Progenitor cell of endocrine pancreas (in vitro differentiated cells): ENCODE measurements around the gene FAM3A. TPM values are rescaled to one million over a fixed set of nuclear protein-coding genes. Genes with fewer than 3 reads are reported as not detected.

ENCODE experiments used
- DNase-seq: peaks from one replicate; pipeline ENCODE4 v3.0.0; 2021; ENCODE audit warnings: low spot score; ENCODE audit not compliant: unreplicated experiment
- H3K27ac Mint-ChIP-seq: 2 replicates; pipeline ENCODE4 v1.8.0; 2021; ENCODE audit warnings: mild to moderate bottlenecking, moderate library complexity, mixed read lengths
- H3K27me3 Mint-ChIP-seq: 2 replicates; pipeline ENCODE4 v1.8.0; 2021; ENCODE audit warnings: mixed read lengths
- H3K36me3 Mint-ChIP-seq: 2 replicates; pipeline ENCODE4 v1.8.0; 2022; ENCODE audit warnings: mixed read lengths; ENCODE audit not compliant: insufficient read depth
- H3K4me1 Mint-ChIP-seq: 2 replicates; pipeline ENCODE4 v1.8.0; 2021; ENCODE audit warnings: low read depth, mixed read lengths
- H3K4me3 Mint-ChIP-seq: 2 replicates; pipeline ENCODE4 v1.8.0; 2021; ENCODE audit warnings: low read depth, mild to moderate bottlenecking, moderate library complexity, mixed read lengths
- H3K9me3 Mint-ChIP-seq: 2 replicates; pipeline ENCODE4 v1.8.0; 2021; ENCODE audit warnings: low read depth, mixed read lengths
- CTCF ChIP-seq: fragments of 200-600 bp; sonication (generic); IDR thresholded peaks from one replicate; pipeline ENCODE4 v1.5.0; 2021; ENCODE audit warnings: antibody characterized with exemption, mild to moderate bottlenecking; ENCODE audit not compliant: unreplicated experiment
- total RNA-seq: library from RNA; stranded (reverse); gene quantifications from 2 replicates; pipeline ENCODE4 v1.2.1, GENCODE V29; 2021

The FAM3A gene
- total RNA-seq, 1 donor from 2014 or later: 34.3 TPM

GRCh38 chrX:154469114-154469513 lies 46.9 kb downstream of the FAM3A start:
- H3K9me3 Mint-ChIP-seq: no peaks in the 10 kb centered on the region
- H3K36me3 Mint-ChIP-seq: peaks cover 4% of the 10 kb centered on the region
- no peak overlapping the region for H3K4me3 Mint-ChIP-seq
- no peak overlapping the region for H3K27ac Mint-ChIP-seq
- TF ChIP-seq CTCF: no peak
- no peak for DNase-seq
- no peaks in the 10 kb centered on the region for H3K27me3 Mint-ChIP-seq
- H3K4me1 Mint-ChIP-seq: no peaks in the 10 kb centered on the region

GRCh38 chrX:154468217-154468616 lies 47.8 kb downstream of the FAM3A start:
- no peak for DNase-seq
- H3K36me3 Mint-ChIP-seq: peaks cover 4% of the 10 kb centered on the region
- H3K4me3 Mint-ChIP-seq: no peak overlapping the region
- H3K27me3 Mint-ChIP-seq: no peaks in the 10 kb centered on the region
- no peak for TF ChIP-seq CTCF
- H3K27ac Mint-ChIP-seq: no peak overlapping the region
- H3K9me3 Mint-ChIP-seq: no peaks in the 10 kb centered on the region
- no peaks in the 10 kb centered on the region for H3K4me1 Mint-ChIP-seq

- H3K4me3 Mint-ChIP-seq: no peak overlapping the region
- no peak for DNase-seq
- no peaks in the 10 kb centered on the region for H3K27me3 Mint-ChIP-seq
- no peak overlapping the region for H3K27ac Mint-ChIP-seq
- TF ChIP-seq CTCF: no peak
- H3K9me3 Mint-ChIP-seq: no peaks in the 10 kb centered on the region
- peaks cover 4% of the 10 kb centered on the region for H3K36me3 Mint-ChIP-seq
- H3K4me1 Mint-ChIP-seq: no peaks in the 10 kb centered on the region
Measured at GRCh38 chrX:154467556-154467955, 48.5 kb downstream of the FAM3A start.

DNA sequence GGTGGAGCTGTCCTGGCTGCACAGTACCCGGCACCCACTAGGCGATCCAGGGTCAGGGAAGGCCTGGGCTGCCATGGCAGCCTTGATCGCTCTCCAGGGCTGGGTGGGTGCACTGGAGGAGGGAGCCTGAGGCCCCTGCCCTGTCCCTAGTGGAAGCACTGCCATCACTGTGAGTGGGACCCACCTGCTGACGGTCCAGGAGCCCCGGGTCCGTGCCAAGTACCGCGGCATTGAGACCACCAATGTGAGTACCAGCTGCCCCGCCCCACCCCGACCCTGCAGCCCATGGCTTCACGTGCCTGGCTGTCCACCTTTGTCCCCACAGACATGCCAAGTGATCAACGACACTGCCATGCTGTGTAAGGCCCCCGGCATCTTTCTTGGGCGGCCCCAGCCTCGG lies 49.1 kb downstream of the FAM3A start:
- H3K36me3 Mint-ChIP-seq: peaks cover 6% of the 10 kb centered on the region
- no peak overlapping the region for H3K27ac Mint-ChIP-seq
- no peak overlapping the region for H3K4me3 Mint-ChIP-seq
- TF ChIP-seq CTCF: no peak
- H3K9me3 Mint-ChIP-seq: no peaks in the 10 kb centered on the region
- H3K27me3 Mint-ChIP-seq: no peaks in the 10 kb centered on the region
- no peak for DNase-seq
- no peaks in the 10 kb centered on the region for H3K4me1 Mint-ChIP-seq

- H3K4me1 Mint-ChIP-seq: no peaks in the 10 kb centered on the region
- no peaks in the 10 kb centered on the region for H3K9me3 Mint-ChIP-seq
- no peak for DNase-seq
- H3K36me3 Mint-ChIP-seq: peaks cover 6% of the 10 kb centered on the region
- H3K27me3 Mint-ChIP-seq: no peaks in the 10 kb centered on the region
- TF ChIP-seq CTCF: no peak
- H3K27ac Mint-ChIP-seq: no peak overlapping the region
- no peak overlapping the region for H3K4me3 Mint-ChIP-seq
Measured at GRCh38 chrX:154466036-154466435, 50.0 kb downstream of the FAM3A start.

GRCh38 chrX:154465601-154466000 lies 50.4 kb downstream of the FAM3A start:
- Mint-ChIP-seq H3K27ac (no peak overlapping the region), H3K36me3 (peaks cover 7% of the 10 kb centered on the region), H3K9me3 (no peaks in the 10 kb centered on the region), H3K4me3 (no peak overlapping the region), H3K4me1 (no peaks in the 10 kb centered on the region), H3K27me3 (no peaks in the 10 kb centered on the region)
- no peak for TF ChIP-seq CTCF
- no peak for DNase-seq
